Fibroblast of lung (primary cell): ENCODE results near the gene TMEM140.

ENCODE experiments used
- CTCF ChIP-seq, 2 donors: IDR thresholded peaks in 1 of 2; conservative IDR thresholded peaks in 1 of 2; 1 replicate in 1 of 2; 2 replicates in 1 of 2; pipeline ENCODE4 v1.5.1; 2011 to 2012; ENCODE audit warnings: low read length in 2 of 2, control low read depth in 1 of 2, inconsistent platforms in 1 of 2, low read depth in 1 of 2, mild to moderate bottlenecking in 1 of 2
- EZH2 ChIP-seq: IDR thresholded peaks from 2 replicates; pipeline ENCODE4 v1.5.1; 2012; ENCODE audit warnings: low read length, control low read depth, mild to moderate bottlenecking; ENCODE audit errors: missing control alignments

DNA sequence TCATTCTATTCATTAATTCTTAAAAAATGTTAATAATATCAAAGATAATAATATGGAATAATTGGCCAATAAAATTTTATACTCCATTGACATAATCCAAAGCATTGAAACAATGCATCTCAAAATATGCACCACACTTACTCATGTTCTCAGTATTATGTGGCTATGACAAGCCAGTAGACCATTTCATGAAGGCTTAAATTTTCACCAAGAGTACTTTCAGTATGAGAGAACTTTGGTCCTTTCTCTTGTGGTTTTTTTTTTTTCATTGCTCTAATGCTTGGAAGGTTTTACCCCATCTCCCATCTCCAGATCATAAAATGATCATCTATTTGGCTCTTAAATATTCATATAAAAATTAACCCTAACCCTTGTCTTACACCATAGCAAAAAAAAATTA, 45.5 kb upstream of the TMEM140 start:
- no peak for TF ChIP-seq CTCF (conservative IDR thresholded peaks at IDR 0.05 in 1 of 2, IDR thresholded peaks at IDR 0.05 in 1 of 2; ENCODE audit: low read depth in 1 of 2, low read length in 2 of 2)
- TF ChIP-seq EZH2: no peak
